HG02759 (cell line): Measurements from ENCODE around the gene CLDN3.
"Not testable (repeated sequence)": the region's sequence is repeated elsewhere in the genome, so short reads cannot be mapped to it uniquely, and the experiment has no call there.

ENCODE experiments used
- ATAC-seq: cut with Tn5 transposase; IDR thresholded peaks from one replicate; pipeline ENCODE4 v1.9.1; 2021; ENCODE audit warnings: mild to moderate bottlenecking, moderate library complexity; ENCODE audit not compliant: unreplicated experiment

Gene CLDN3, protein sequence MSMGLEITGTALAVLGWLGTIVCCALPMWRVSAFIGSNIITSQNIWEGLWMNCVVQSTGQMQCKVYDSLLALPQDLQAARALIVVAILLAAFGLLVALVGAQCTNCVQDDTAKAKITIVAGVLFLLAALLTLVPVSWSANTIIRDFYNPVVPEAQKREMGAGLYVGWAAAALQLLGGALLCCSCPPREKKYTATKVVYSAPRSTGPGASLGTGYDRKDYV

DNA sequence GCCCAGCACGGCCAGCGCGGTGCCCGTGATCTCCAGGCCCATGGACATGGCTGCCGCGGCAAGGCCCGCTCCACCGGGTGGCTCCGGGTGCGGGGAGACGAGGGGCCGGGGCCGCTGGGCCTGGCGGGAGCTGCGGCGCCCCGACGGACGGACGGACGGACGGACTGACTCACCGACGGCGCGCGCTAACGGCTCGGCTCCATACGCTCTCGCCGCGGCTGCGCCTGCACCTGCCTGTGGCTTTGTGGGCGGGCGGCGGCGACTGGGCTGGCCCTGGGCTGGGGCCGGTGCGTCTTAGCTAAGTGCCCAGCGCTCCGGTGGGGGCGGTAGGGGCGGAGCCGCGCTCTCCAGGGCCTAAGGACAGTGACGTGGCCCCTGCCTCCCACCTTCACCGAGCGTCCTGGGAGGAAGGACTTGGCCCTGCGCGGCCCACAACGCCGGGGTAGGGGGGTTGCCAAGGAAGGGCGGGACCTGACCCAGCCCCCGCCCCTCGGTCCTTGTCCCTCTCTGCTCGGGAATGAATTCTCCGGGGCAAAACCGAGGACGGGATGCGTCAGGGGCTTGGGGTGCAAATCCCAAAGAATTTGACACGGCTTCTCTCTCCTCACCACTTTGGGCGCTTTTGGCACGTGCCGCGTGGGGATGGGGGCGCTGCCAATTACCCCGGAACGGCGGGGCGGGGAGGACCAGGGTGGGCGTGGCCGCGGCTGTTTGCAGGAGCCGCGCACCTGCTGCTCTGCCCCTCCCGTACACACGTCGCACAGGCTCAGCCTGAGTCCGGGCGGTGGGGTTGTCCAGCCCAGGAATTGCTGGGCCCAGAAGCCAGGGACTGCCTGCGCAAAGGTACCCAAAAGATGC is at the start of gene CLDN3:
CLDN3 (minus strand) TSS at position 269 of the 858 bp plus-strand sequence; CDS start at position 48, 221 bp downstream.
- ATAC-seq = no peak

DNA sequence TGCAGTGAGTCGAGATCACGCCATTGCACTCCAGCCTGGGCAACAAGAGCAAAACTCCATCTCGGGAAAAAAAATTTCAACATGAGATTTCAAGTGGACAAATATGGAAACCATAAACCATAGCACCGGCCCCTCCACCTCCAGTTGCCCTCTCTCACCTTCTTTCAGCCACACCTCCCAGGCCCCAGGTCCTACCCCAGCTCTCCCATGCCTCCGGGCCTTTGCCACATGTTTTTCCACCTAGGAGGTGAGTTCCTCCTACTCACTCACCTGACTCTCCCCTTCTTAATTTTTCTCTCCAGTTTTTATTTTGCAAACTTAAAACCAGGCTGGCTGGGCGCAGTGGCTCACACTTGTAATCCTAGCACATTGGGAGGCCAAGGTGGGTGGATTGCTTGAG is 47.1 kb upstream of the CLDN3 start:
- ATAC-seq = no peak

GRCh38 chr7:73815436-73815835 is 45.4 kb upstream of the CLDN3 start:
- ATAC-seq = no peak

- ATAC-seq = no peak
Measured at GRCh38 chr7:73812996-73813395, 42.9 kb upstream of the CLDN3 start.

DNA sequence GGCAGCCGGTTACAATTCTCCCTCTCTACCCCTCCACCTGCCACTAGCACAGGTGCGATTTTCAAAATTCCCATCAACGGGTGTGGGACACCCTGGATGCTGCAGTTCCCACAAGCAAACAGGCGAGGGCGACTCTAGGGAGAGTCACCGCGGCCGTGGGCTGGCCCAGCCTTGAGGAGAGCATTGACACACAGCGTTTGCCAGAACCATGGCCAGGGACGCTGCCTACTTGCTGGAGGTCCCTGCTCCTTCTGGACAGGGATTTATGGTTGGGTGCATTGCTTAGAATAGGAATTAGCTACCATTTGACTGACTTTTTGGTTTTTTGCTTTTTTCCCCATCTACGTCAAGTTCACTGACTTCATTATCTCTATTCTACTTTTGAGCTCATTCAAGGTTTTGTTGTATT is 41.7 kb upstream of the CLDN3 start:
- peak; percentile 58 for ATAC-seq

DNA sequence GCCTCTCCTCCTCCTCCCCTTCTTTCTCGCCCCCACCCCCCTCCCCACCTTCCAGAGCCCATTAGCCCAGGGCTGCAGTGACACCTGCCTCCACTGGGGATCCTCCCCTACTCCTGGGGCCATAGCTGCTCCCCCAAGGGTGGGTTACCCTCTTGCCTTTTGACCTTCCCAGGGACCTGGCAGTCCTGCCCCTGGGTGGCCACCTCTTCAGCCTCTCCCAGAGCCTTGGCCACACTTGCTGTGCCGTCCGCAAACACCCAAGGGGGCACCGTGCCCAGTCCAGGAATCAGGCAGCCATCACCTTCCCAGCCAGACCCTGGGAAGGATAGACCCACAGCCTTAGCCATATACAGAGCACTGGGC is 40.9 kb upstream of the CLDN3 start:
- ATAC-seq = no peak

DNA sequence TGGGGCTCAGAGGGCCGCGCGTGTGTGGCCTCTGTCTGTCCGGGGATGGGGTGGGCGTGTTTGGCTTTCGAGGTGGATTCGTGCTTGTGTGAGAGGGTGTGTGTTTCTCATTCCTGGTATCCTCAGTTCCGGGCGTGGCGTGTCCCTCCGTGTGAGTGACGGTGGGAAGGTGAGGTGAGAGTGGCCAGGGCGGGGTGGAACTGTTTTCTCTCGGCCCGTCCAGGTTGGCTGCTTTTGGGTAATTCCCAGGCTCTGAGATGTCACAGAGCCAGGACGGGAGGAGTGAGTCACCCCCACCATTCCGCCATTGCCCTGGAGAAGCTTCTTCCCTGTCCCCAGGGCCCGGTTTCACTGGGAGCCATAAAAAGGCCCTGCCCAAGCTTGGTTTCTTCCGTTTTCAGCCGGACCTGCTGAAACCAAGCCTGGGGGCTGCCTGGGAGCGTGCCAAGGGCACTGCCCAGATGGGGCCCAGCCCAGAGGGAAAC is 39.4 kb upstream of the CLDN3 start:
- ATAC-seq = no peak

- no peak for ATAC-seq
Measured at GRCh38 chr7:73802459-73802858, 32.4 kb upstream of the CLDN3 start.

DNA sequence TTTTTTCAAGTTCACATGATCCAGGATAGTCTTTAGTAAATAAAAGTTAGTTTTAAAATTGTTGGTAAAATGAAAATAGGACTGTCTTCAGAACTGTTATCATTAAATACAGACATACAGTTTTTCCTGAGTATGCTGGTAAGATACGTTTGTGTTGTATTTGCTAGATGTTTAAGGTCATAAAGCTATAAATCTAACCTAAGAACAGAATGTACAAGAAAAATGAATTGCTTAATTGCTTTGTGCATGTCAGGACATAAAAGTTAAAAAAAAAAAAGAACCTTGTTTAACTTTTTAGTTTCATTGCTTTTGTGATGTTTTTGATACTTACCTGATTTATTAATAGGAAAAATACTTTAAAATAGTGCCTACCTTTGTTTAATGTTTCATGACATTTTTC is 31.5 kb upstream of the CLDN3 start:
- no peak for ATAC-seq

GRCh38 chr7:73799282-73800141 is 29.4 kb upstream of the CLDN3 start:
- no peak for ATAC-seq

GRCh38 chr7:73797176-73797575 is 27.1 kb upstream of the CLDN3 start:
- not testable (repeated sequence) for ATAC-seq

DNA sequence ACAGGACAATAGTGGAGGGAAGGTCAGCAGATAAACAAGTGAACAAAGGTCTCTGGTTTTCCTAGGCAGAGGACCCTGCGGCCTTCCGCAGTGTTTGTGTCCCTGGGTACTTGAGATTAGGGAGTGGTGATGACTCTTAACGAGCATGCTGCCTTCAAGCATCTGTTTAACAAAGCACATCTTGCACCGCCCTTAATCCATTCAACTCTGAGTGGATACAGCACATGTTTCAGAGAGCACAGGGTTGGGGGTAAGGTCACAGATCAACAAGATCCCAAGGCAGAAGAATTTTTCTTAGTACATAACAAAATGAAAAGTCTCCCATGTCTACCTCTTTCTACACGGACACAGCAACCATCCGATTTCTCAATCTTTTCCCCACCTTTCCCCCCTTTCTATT is 26.6 kb upstream of the CLDN3 start:
- ATAC-seq = not testable (repeated sequence)

DNA sequence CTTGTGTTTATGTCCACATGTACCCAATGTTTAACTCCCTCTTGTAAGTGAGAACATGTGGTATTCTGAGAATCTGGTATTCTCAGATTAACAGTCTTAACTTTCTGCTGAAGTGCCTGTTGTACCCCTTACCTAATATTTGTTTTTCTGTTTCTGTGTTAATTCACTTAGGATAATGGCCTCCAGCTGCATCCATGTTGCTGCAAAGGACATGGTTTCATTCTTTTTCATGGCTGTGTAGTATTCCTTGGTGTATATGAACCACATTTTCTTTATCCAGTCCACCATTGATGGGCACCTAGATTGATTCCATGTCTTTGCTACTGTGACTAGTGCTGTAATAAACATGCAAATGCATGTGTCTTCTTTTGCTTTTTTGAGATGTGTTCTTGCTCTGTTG is 25.1 kb upstream of the CLDN3 start:
- not testable (repeated sequence) for ATAC-seq

DNA sequence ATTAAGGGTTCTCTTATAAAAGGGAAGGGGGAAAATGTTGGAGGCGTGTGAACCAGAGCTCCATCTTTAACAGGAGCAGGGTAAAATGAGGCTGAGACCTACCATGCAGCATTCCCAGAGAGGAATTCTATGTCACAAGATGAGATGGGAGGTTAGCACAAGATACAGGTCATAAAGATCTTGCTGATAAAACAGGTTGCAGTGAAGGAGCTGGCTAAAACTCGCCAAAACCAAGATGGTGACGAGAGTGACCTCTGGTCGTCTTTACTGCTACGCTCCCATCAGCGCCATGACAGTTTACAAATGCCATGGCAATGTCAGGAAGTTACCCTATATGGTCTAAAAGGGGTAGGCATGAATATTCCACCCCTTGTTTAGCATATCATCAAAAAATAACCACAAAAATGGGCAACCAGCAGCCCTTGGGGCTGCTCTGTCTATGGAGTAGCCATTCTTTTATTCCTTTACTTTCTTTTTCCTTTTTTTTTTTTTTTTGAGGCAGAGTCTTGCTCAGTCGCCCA is 21.2 kb upstream of the CLDN3 start:
- not testable (repeated sequence) for ATAC-seq

- ATAC-seq = no peak
Measured at GRCh38 chr7:73789051-73789450, 19.0 kb upstream of the CLDN3 start.

DNA sequence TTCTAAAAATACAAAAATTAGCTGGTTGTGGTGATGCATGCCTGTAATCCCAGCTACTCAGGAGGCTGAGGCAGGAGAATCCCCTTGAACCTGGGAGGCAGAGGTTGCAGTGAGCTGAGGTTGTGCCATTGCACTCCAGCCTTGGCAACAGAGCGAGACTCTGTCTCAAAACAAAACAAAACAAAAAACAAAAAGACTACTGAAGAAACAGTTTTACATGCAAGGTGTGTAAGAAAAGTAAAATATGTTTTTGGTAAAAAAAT is 17.6 kb upstream of the CLDN3 start:
- not testable (repeated sequence) for ATAC-seq

- ATAC-seq = no peak
Measured at GRCh38 chr7:73786588-73786987, 16.5 kb upstream of the CLDN3 start.

- ATAC-seq = no peak
Measured at GRCh38 chr7:73779517-73779916, 9.4 kb upstream of the CLDN3 start.

- ATAC-seq = no peak
Measured at GRCh38 chr7:73778801-73779389, 8.8 kb upstream of the CLDN3 start.

GRCh38 chr7:73774923-73775322 is 4.9 kb upstream of the CLDN3 start:
- ATAC-seq = no peak
